ENCODE measurements around the gene UNC5A. TPM values are rescaled to one million over a fixed set of nuclear protein-coding genes. Genes with fewer than 3 reads are reported as not detected.

Gene UNC5A
- total and polyA plus RNA-seq, 9 of the 15 experiments (the other 6 are each of a cell fraction or from before 2014, with no cell fraction given): not detected

- TF ChIP-seq LARP7 (IDR thresholded peaks at IDR 0.05): no peak
- TF ChIP-seq, protein P1, sequence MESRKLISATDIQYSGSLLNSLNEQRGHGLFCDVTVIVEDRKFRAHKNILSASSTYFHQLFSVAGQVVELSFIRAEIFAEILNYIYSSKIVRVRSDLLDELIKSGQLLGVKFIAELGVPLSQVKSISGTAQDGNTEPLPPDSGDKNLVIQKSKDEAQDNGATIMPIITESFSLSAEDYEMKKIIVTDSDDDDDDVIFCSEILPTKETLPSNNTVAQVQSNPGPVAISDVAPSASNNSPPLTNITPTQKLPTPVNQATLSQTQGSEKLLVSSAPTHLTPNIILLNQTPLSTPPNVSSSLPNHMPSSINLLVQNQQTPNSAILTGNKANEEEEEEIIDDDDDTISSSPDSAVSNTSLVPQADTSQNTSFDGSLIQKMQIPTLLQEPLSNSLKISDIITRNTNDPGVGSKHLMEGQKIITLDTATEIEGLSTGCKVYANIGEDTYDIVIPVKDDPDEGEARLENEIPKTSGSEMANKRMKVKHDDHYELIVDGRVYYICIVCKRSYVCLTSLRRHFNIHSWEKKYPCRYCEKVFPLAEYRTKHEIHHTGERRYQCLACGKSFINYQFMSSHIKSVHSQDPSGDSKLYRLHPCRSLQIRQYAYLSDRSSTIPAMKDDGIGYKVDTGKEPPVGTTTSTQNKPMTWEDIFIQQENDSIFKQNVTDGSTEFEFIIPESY (CRISPR knock-in tag; IDR thresholded peaks at IDR 0.05): no peak
Observed at GRCh38 chr5:176814836-176815438, 4.6 kb downstream of the UNC5A start (continued).

GRCh38 chr5:176816043-176816745, 5.8 kb downstream of the UNC5A start:
- ChIA-PET POLR2A (interaction anchor here (0.6 to 0.7 kb wide), 3 partner anchors 84 to 197 kb away, joined by 3 read pairs; no protein-coding TSS in a partner anchor), CTCF (ENCODE audit: low intra/inter-chr PET ratio) (no interaction called here)
- Histone ChIP-seq H2AFZ (ENCODE audit: low read depth, low read length) (no peak overlapping the region), H3K36me3 (ENCODE audit: control insufficient read depth, insufficient read depth, low read length) (no peaks in the 10 kb centered on the region), H3K4me2 (ENCODE audit: insufficient read depth, low read length) (no peak overlapping the region), H4K20me1 (replicated peaks; ENCODE audit: control insufficient read depth, insufficient read depth, low read length) (peaks cover 28% of the 10 kb centered on the region), H3K4me3 (no peak overlapping the region), H3K27ac (ENCODE audit: extremely low read depth, low read depth, low read length) (no peak overlapping the region), H3K9me1 (ENCODE audit: control insufficient read depth, insufficient read depth, low read length) (no peaks in the 10 kb centered on the region), H3K27me3 (ENCODE audit: control insufficient read depth in 2 of 2, insufficient read depth in 2 of 2, low read length in 2 of 2) (peaks cover 28 to 86% of the 10 kb centered on the region in 2 experiments; a peak in 4 of 5 replicates), H3K9ac (ENCODE audit: insufficient read depth in 1 of 2, low read depth in 2 of 2, low read length in 2 of 2) (no peak overlapping the region), H3K9me3 (replicated peaks; ENCODE audit: control insufficient read depth, insufficient read depth, low read depth, low read length) (no peaks in the 10 kb centered on the region), H3K4me1 (replicated peaks in 1 of 2; ENCODE audit: control insufficient read depth in 2 of 2, insufficient read depth in 2 of 2, low read length in 2 of 2) (peaks cover 0 to 24% of the 10 kb centered on the region in 2 experiments; a peak in 2 of 5 replicates), H3K79me2 (ENCODE audit: control insufficient read depth, insufficient read depth, low read length) (no peaks in the 10 kb centered on the region)
- DNase-seq (ENCODE audit: extremely low read depth in 1 of 4, low spot score in 3 of 4) (no peak), ATAC-seq (no peak), FAIRE-seq (no peak)
- WGBS (ENCODE audit: insufficient coverage, low coverage, missing lambda C conversion rate): 2% methylated on average over 5 of the region's 5 CpGs
- BruUV-seq (replicated peaks): no TSS peak
- no peak for TF ChIP-seq NR2C2 (CRISPR knock-in tag; IDR thresholded peaks at IDR 0.05)
- TF ChIP-seq NR2C2 (tag; IDR thresholded peaks at IDR 0.05): no peak
- TF ChIP-seq TBL1XR1 (IDR thresholded peaks at IDR 0.05; ENCODE audit: low read length in 2 of 2): no peak
- no peak for TF ChIP-seq BHLHE40 (IDR thresholded peaks at IDR 0.05; ENCODE audit: low read length)
- intact Hi-C loops (cut with micrococcal nuclease): loop anchor here (5.0 kb wide), 1 partner anchor 281 kb away; no protein-coding TSS in a partner anchor
- in situ Hi-C loops (cut with MboI): no loop called here
